ENCODE data around the gene CATSPER1.

Gene CATSPER1

DNA sequence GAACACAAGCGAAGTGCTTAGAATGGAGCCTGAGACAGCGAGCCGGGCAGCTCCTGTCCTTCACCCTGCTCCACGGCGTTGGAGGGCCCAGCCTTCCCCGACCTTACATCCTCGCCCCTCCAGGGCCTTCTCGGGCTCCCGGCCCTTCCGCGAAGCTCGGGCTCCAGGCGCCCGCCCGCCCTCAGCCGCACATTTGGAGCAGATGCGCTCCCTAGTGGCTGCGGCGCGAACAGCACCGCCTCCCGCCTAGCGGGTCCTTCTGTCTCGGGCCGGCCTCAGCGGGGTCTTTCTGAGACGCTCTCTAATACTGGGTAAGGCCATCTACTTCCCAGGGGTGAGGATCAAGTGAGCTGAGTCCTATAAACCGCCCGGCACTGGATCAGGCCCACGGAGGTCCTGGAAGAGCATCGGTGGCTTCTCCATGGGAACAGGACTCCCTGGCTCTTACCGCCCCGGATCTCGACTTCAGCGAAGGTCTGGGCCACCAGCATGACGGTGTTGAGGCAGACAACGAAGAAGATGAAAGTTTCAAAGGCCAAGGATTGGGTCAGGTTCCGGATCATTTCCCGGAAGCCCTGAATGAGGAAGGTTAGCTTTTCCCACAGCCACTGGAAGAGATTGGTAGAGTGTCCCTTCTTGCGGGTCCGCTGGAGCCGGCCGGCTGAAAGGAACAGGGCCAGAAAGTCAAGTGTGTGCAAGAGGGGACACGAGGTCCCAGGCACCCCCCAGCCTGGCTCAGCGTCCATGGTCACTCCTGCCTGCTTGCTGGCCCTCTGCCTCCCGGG, 3.7 kb downstream of the CATSPER1 start:
- Histone ChIP-seq H3K4me1 (ENCODE audit: low read length) (peaks cover 7% of the 10 kb centered on the region), H3K4me3 (ENCODE audit: low read length) (peak overlapping the region; percentile 42; the same call in 1 of the 2 replicates), H3K9me2 (replicated peaks; ENCODE audit: insufficient read depth, low read length) (no peaks in the 10 kb centered on the region), H3K79me2 (ENCODE audit: low read length) (no peaks in the 10 kb centered on the region), H3K36me3 (replicated peaks; ENCODE audit: insufficient read depth, low read length) (no peaks in the 10 kb centered on the region), H3K27ac (ENCODE audit: low read length) (no peak overlapping the region), H3K4me2 (ENCODE audit: low read depth, low read length) (peak overlapping the region; percentile 91), H3F3A (ENCODE audit: insufficient read depth, low read length) (peaks cover 3% of the 10 kb centered on the region; the same call in 1 of the 2 replicates), H3K9me3 (replicated peaks; ENCODE audit: insufficient read depth, low read length) (no peaks in the 10 kb centered on the region), H3K27me3 (replicated peaks; ENCODE audit: insufficient read depth, low read length) (0 out of 2 replicates have a peak, but pooled peaks cover 4% of the 10 kb centered on the region), H2AFZ (ENCODE audit: low read length) (peak overlapping the region; percentile 79), H4K20me1 (ENCODE audit: insufficient read depth, low read length) (no peaks in the 10 kb centered on the region), H3K9ac (ENCODE audit: low read length) (peak overlapping the region; percentile 41; the same call in 1 of the 2 replicates)
- TF ChIP-seq, protein P1, sequence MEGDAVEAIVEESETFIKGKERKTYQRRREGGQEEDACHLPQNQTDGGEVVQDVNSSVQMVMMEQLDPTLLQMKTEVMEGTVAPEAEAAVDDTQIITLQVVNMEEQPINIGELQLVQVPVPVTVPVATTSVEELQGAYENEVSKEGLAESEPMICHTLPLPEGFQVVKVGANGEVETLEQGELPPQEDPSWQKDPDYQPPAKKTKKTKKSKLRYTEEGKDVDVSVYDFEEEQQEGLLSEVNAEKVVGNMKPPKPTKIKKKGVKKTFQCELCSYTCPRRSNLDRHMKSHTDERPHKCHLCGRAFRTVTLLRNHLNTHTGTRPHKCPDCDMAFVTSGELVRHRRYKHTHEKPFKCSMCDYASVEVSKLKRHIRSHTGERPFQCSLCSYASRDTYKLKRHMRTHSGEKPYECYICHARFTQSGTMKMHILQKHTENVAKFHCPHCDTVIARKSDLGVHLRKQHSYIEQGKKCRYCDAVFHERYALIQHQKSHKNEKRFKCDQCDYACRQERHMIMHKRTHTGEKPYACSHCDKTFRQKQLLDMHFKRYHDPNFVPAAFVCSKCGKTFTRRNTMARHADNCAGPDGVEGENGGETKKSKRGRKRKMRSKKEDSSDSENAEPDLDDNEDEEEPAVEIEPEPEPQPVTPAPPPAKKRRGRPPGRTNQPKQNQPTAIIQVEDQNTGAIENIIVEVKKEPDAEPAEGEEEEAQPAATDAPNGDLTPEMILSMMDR (IDR thresholded peaks at IDR 0.05; ENCODE audit: low read length), result peak; percentile 96
- no peak for TF ChIP-seq EZH2phosphoT487 (IDR thresholded peaks at IDR 0.05; ENCODE audit: low read length)
- TF ChIP-seq EZH2 (optimal IDR thresholded peaks at IDR 0.05; ENCODE audit: low read depth, low read length), result no peak
- DNase-seq, result peak; percentile 68

DNA sequence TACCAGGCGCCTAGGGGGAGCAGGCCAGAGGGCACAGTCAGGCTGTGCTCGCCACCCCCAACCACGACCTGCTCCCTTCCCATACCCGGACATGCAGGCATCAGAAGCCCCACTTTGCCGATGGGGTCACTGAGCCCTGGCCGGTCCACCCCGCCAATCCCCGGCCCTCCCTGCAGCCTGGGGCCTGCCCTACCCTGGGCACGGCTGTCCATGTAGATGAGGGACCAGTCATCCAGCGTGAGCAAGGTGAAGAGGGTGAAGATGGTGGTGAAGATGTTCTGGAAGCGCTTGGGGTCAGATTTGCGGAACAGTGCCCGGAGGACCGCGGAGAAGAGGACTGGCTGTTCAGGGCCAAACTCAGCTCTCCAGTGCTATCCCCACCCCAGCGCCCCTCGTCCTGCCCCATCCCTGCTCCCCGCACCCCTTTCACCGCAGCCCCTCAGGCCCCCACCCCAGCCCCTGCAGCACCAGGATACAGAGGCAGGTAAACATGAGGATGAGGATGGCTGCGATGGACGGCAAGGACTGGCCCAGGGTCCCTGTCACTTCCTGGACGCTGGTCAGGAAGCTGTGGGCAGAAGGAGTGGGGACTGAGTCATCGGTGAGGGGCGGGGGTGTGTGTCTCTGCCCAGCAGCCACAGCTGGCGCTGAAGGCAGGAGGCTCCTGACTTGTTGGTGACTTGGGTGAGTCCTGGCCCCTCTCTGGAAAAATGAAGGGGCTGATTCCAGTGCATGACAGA, 5.5 kb downstream of the CATSPER1 start:
- no peak overlapping the region for H3K4me2 ChIP-seq (ENCODE audit: low read depth, low read length)
- H3K79me2 ChIP-seq (ENCODE audit: low read length), result no peaks in the 10 kb centered on the region
- no peaks in the 10 kb centered on the region for H3K36me3 ChIP-seq (replicated peaks; ENCODE audit: insufficient read depth, low read length)
- H3K4me1 ChIP-seq (ENCODE audit: low read length), result no peaks in the 10 kb centered on the region
- no peak overlapping the region for H3K4me3 ChIP-seq (ENCODE audit: low read length)
- H3K9ac ChIP-seq (ENCODE audit: low read length), result no peak overlapping the region
- H3K9me3 ChIP-seq (replicated peaks; ENCODE audit: insufficient read depth, low read length), result no peaks in the 10 kb centered on the region
- H4K20me1 ChIP-seq (ENCODE audit: insufficient read depth, low read length), result no peaks in the 10 kb centered on the region
- no peaks in the 10 kb centered on the region for H3K9me2 ChIP-seq (replicated peaks; ENCODE audit: insufficient read depth, low read length)
- TF ChIP-seq, protein P1 (IDR thresholded peaks at IDR 0.05; ENCODE audit: low read length), result no peak
- TF ChIP-seq EZH2 (optimal IDR thresholded peaks at IDR 0.05; ENCODE audit: low read depth, low read length) (no peak), EZH2phosphoT487 (IDR thresholded peaks at IDR 0.05; ENCODE audit: low read length) (no peak)
- 0 out of 2 replicates have a peak, but pooled peaks cover 4% of the 10 kb centered on the region for H3K27me3 ChIP-seq (replicated peaks; ENCODE audit: insufficient read depth, low read length)
- H3F3A ChIP-seq (ENCODE audit: insufficient read depth, low read length), result no peaks in the 10 kb centered on the region
- DNase-seq, result no peak
- H3K27ac ChIP-seq (ENCODE audit: low read length), result no peak overlapping the region
- H2AFZ ChIP-seq (ENCODE audit: low read length), result no peak overlapping the region

DNA sequence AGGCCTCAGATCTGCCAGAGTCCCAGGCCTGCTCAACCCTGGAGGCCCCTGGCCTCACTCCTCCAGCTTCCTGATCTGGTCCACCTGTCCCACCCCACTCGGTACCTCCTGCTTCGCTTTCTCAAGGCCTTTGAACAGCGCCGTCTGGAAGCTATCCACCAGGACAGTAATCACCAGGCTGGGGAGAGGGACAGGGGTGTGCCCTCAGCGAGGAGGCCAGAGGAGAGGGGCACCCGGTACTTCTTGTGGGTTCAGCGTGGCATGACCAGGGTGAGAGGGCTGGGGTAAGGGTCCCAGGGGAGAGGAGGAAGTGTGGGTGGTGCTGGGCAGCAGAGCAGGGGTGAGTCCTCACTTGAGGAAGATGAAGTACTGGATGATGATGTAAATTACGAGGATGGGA, 6.1 kb downstream of the CATSPER1 start:
- no peaks in the 10 kb centered on the region for H3K9me3 ChIP-seq (replicated peaks; ENCODE audit: insufficient read depth, low read length)
- TF ChIP-seq EZH2 (optimal IDR thresholded peaks at IDR 0.05; ENCODE audit: low read depth, low read length) (no peak), EZH2phosphoT487 (IDR thresholded peaks at IDR 0.05; ENCODE audit: low read length) (no peak)
- TF ChIP-seq, protein P1 (IDR thresholded peaks at IDR 0.05; ENCODE audit: low read length), result no peak
- H3K9ac ChIP-seq (ENCODE audit: low read length), result no peak overlapping the region
- H3K9me2 ChIP-seq (replicated peaks; ENCODE audit: insufficient read depth, low read length), result no peaks in the 10 kb centered on the region
- H3K27ac ChIP-seq (ENCODE audit: low read length), result no peak overlapping the region
- no peak overlapping the region for H3K4me2 ChIP-seq (ENCODE audit: low read depth, low read length)
- DNase-seq, result no peak
- H4K20me1 ChIP-seq (ENCODE audit: insufficient read depth, low read length), result no peaks in the 10 kb centered on the region
- no peak overlapping the region for H2AFZ ChIP-seq (ENCODE audit: low read length)
- no peaks in the 10 kb centered on the region for H3F3A ChIP-seq (ENCODE audit: insufficient read depth, low read length)
- H3K4me1 ChIP-seq (ENCODE audit: low read length), result no peaks in the 10 kb centered on the region
- no peaks in the 10 kb centered on the region for H3K36me3 ChIP-seq (replicated peaks; ENCODE audit: insufficient read depth, low read length)
- H3K4me3 ChIP-seq (ENCODE audit: low read length), result no peak overlapping the region
- 0 out of 2 replicates have a peak, but pooled peaks cover 4% of the 10 kb centered on the region for H3K27me3 ChIP-seq (replicated peaks; ENCODE audit: insufficient read depth, low read length)
- H3K79me2 ChIP-seq (ENCODE audit: low read length), result no peaks in the 10 kb centered on the region
